HFFc6 (cell line): Measurements from ENCODE around the gene ATAD3B. TPM values are rescaled to one million over a fixed set of nuclear protein-coding genes. Genes with fewer than 3 reads are reported as not detected.
"Not testable (repeated sequence)": the region's sequence is repeated elsewhere in the genome, so short reads cannot be mapped to it uniquely, and the experiment has no call there.

Source experiments
- DNase-seq: peaks from one replicate; pipeline ENCODE4 v3.0.0-alpha.2; 2018
- H3K27ac Mint-ChIP-seq: 2 replicates; pipeline ENCODE4 v1.8.0; 2020; ENCODE audit warnings: mild to moderate bottlenecking, mixed read lengths
- H3K27me3 Mint-ChIP-seq: 2 replicates; pipeline ENCODE4 v1.8.0; 2021; ENCODE audit warnings: mild to moderate bottlenecking, moderate library complexity, mixed read lengths; ENCODE audit not compliant: insufficient read depth
- H3K36me3 Mint-ChIP-seq: 2 replicates; pipeline ENCODE4 v1.8.0; 2021; ENCODE audit warnings: low read depth, mixed read lengths
- H3K4me1 Mint-ChIP-seq: 2 replicates; pipeline ENCODE4 v1.8.0; 2020; ENCODE audit warnings: low read depth, mixed read lengths
- H3K4me3 Mint-ChIP-seq: 2 replicates; pipeline ENCODE4 v1.8.0; 2020; ENCODE audit warnings: mild to moderate bottlenecking, moderate library complexity, mixed read lengths
- H3K9me3 Mint-ChIP-seq: 2 replicates; pipeline ENCODE4 v1.8.0; 2020; ENCODE audit warnings: mild to moderate bottlenecking, mixed read lengths
- CTCF ChIP-seq: fragments of 200-600 bp; sonication (generic); IDR thresholded peaks from 2 replicates; pipeline ENCODE4 v1.5.0; 2021; ENCODE audit warnings: antibody characterized with exemption, mild to moderate bottlenecking
- total RNA-seq, 6 experiments: library from RNA; stranded (reverse); fragmentation: NEBNext Ultra II Directional; extraction: Animal tissue kit (Norgen Biotek cat#: 25700); gene quantifications; 2 replicates in 1 of 6; 3 replicates in 5 of 6; pipeline ENCODE4 v1.2.3, GENCODE V29; 2021

The ATAD3B gene
- total RNA-seq, 6 experiments from 2014 or later: 21.0 to 24.8 (median 23.0) TPM

- peaks cover 2% of the 10 kb centered on the region; the same call in 1 of the 2 replicates for H3K27me3 Mint-ChIP-seq
- peaks cover 10% of the 10 kb centered on the region for H3K36me3 Mint-ChIP-seq
Measured at GRCh38 chr1:1482856-1483255, 11.3 kb downstream of the ATAD3B start.

GRCh38 chr1:1483714-1484113 is 12.1 kb downstream of the ATAD3B start:
- H3K27me3 Mint-ChIP-seq: peaks cover 2% of the 10 kb centered on the region; the same call in 1 of the 2 replicates
- no peaks in the 10 kb centered on the region for H3K4me1 Mint-ChIP-seq
- H3K27ac Mint-ChIP-seq: no peak overlapping the region
- no peak for DNase-seq
- peaks cover 10% of the 10 kb centered on the region for H3K36me3 Mint-ChIP-seq
- no peak overlapping the region for H3K4me3 Mint-ChIP-seq
- no peaks in the 10 kb centered on the region; the same call in 1 of the 2 replicates for H3K9me3 Mint-ChIP-seq
- no peak for TF ChIP-seq CTCF

More at GRCh38 chr1:1482856-1483255, 11.3 kb downstream of the ATAD3B start:
- TF ChIP-seq CTCF: no peak
- Mint-ChIP-seq H3K9me3 (no peaks in the 10 kb centered on the region; the same call in 1 of the 2 replicates), H3K4me1 (no peaks in the 10 kb centered on the region), H3K27ac (no peak overlapping the region), H3K4me3 (no peak overlapping the region)
- DNase-seq: no peak

- DNase-seq, H3K27me3 Mint-ChIP-seq, H3K27ac Mint-ChIP-seq, H3K4me3 Mint-ChIP-seq, H3K36me3 Mint-ChIP-seq, H3K4me1 Mint-ChIP-seq, H3K9me3 Mint-ChIP-seq: not testable (repeated sequence)
Measured at GRCh38 chr1:1484976-1485750, 13.6 kb downstream of the ATAD3B start.

GRCh38 chr1:1485755-1486317 is 14.3 kb downstream of the ATAD3B start:
- not testable (repeated sequence) for H3K9me3 Mint-ChIP-seq, H3K4me1 Mint-ChIP-seq, H3K27ac Mint-ChIP-seq, DNase-seq, H3K4me3 Mint-ChIP-seq, H3K27me3 Mint-ChIP-seq
- peaks cover 13% of the 10 kb centered on the region for H3K36me3 Mint-ChIP-seq

- peaks cover 2% of the 10 kb centered on the region for H3K27me3 Mint-ChIP-seq
- no peaks in the 10 kb centered on the region for H3K4me1 Mint-ChIP-seq
- H3K9me3 Mint-ChIP-seq: no peaks in the 10 kb centered on the region
- peaks cover 29% of the 10 kb centered on the region for H3K36me3 Mint-ChIP-seq
- no peak for DNase-seq
- H3K4me3 Mint-ChIP-seq: no peak overlapping the region
- TF ChIP-seq CTCF: no peak
- H3K27ac Mint-ChIP-seq: no peak overlapping the region
Measured at GRCh38 chr1:1487701-1488100, 16.1 kb downstream of the ATAD3B start.

- TF ChIP-seq CTCF: no peak
- no peak overlapping the region for H3K4me3 Mint-ChIP-seq
- peaks cover 42% of the 10 kb centered on the region for H3K36me3 Mint-ChIP-seq
- no peak overlapping the region for H3K27ac Mint-ChIP-seq
- H3K9me3 Mint-ChIP-seq: peaks cover 11% of the 10 kb centered on the region
- peaks cover 2% of the 10 kb centered on the region for H3K27me3 Mint-ChIP-seq
- DNase-seq: no peak
- no peaks in the 10 kb centered on the region for H3K4me1 Mint-ChIP-seq
Measured at GRCh38 chr1:1489231-1489630, 17.7 kb downstream of the ATAD3B start.
